HG03066 (cell line): Measurements from ENCODE around the gene EDIL3.

Experiments
- ATAC-seq: cut with Tn5 transposase; IDR thresholded peaks from one replicate; pipeline ENCODE4 v1.9.1; 2021; ENCODE audit warnings: low read depth; ENCODE audit not compliant: unreplicated experiment

The EDIL3 gene

DNA sequence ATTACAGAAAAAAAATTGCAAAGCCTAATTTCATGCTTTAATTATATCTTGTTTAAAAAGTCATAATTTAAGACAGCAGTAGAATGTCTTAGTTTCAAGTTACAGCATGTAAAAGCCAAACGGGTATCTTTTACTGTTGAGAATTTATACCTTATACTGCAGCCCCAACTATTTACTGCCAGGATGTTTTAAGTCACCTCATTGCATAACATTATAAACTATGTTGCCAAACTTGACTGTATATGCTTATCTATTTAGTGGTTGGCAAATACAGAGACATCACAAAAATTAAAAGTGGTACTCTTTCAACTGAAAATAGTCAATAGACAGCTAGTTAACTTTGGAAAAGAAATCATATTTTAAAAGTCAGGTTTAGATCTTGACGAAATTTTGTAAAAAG lies 119.5 kb downstream of the EDIL3 start:
- ATAC-seq, result no peak

DNA sequence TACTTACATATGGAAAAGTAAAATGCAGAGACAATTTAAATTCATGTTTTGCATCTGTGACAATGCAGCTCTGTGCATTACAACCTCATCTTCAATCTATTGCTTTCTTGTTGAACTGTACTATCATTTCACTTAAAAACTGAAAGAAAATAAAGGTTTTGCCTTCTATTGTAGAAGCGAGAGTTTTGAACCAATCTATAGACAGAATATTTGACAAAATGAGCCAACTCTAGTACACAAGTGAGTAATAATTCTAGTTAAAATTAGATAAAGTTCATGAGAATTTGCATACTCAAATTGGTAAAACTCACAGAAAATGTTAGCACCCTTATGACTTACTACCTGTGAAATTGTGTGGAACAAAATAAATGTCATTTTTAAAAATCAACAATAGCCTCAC lies 123.7 kb downstream of the EDIL3 start:
- peak; percentile 69 for ATAC-seq

DNA sequence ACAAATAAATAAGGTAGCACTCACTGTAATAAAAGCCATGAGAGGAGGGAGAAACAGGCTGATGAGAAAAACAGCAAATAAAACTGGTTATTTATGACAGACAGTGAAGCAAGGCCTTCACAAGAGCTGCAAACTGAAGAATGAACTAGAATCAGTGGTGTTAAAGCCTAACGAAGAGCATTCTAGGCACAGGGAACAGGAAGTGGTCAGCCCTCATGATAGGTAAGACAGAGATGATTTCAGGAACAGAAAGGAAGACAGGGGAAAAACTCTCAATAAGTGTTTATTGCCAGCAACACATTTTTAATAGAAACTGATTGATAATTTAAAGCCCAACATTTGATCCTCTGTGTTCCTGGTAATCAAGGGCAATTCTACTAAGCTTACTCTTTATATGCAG lies 124.5 kb downstream of the EDIL3 start:
- peak; percentile 65 for ATAC-seq

DNA sequence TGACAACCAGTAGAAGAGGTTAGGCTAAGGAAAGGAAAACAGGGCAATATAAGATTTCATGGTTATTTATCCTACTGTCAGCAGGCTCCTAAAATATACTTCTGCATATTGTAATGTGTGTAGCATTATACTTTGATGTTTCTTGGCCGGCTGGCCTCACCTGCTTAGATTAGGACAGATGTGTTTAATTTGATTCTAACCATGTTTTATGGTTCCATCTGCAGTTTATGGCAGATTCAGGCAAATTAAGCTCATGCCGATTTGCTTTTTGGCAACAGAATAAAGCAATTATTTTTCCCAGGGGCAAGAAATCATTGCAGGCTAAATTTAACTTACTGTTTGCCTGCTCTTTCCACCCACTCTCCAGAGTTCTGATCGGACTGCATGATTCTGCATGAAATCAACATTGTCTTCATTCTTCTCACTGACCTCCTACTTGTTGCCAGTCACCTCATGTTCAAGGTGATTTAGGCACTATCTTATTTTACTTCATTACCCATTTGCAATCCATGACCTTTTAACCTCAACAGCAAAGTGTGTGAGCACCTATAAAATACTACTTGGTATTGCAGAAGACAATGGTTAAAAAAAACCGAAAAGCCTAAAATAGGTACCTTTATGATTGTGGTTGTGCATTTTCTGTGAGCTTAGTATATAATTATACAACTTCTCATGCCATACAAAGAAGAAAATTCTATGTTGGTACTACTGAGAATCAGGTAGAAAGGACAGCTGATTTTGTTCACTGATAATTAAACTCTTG lies 125.2 kb downstream of the EDIL3 start:
- no peak for ATAC-seq

DNA sequence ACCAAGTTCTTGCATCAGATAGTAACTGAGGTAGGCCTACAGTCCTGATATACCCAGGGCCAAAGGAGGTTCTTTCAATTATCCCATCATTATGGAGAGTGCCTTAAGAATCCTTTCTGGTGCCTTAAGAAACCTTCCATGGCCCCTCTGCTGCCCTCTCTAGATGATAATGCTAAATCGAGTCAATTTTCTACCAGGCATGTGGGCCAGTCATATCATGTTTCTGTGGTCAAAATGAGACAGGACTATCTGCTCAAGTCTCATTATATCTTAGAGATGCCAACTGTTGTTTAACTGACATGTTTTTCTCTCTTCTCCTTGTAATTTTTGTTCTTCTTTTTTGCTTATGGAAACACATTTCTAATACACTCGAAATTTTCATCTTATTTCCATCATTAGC lies 127.6 kb downstream of the EDIL3 start:
- ATAC-seq, result no peak

DNA sequence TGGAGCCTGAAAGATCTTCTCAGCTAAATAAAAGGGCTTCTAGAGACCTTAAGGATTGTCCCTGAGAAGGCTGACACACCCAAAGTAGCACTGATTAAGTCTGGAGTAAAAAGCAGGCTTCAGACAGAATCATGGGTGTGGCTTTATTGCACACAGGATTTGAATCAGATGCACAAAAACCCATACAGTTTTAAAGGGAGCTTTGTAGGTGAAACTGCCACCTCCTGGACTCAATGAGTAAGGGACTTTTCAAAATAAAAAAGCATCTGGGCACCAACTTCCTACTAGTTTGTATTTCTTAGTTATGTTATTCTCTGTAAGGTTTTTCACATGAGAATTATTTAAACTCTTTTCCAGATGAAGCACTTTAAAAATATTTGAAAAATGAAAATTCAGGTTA lies 129.4 kb downstream of the EDIL3 start:
- no peak for ATAC-seq

DNA sequence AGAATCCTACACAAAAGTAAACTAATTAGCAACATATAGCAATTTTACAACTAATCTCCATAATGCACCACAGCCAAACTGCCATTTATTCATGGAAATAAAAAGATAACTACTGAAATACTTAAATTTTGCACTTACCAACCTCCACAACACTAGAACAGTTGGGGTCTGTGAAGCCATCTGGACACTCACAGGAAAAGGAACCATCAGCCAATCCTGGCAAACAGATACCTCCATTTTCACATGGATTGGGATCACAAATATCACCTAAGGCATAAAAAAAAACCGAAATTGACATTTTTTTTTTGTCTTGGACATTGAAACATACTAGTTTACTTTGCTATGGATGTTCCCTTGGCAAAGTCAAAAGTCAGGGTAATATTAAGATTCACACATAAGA lies 130.7 kb downstream of the EDIL3 start:
- ATAC-seq, result no peak

DNA sequence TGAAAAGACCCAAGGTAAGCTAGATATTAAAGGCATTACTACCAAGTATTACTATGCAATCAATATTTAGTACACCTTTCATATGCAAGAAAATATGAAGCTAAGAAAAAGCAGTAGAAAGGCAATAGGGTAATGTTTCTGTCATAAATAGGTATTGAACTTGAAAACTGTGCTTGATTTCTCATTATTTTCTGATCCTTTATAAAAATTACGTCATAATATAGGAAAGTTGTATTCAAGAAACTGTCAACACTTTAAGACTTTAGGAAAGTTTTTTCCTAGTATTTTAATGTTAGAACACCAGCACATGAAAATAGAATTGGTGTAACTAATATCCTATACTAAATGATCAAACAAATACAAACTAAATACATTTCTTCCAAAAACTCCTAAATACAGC lies 133.2 kb downstream of the EDIL3 start:
- ATAC-seq, result no peak

DNA sequence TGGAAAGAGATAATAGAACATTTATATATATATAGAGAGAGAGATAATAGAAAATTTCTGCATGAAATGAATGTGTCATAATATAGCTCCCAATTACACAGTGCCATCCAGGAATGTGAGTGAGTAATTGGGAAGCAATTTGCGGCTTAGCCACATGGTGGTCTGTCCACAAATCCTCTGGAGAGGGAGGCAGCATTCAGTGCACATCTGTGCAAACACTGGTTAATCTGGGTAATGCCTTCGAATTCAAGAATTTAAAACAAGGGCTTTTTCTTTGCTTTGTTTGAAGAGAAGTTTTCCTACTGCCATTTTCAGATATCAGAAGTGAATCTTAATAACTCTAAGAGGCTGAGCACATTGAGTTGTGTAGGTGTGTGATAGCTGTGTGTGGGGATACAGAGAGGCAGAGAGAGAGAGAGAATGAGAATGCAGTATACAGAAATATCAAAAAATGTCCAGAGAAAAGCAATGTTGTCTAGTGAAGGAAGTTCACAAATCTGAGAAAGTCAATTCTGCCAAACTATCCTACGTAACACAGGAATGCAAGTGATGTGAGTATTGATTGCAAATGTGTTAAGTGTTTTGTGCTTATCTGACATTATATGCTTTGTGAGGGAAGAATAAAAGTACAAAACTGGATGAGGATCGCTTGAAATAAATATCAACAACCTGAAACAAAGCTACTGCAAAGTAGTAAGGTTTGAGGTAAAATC lies 134.6 kb downstream of the EDIL3 start:
- no peak for ATAC-seq

DNA sequence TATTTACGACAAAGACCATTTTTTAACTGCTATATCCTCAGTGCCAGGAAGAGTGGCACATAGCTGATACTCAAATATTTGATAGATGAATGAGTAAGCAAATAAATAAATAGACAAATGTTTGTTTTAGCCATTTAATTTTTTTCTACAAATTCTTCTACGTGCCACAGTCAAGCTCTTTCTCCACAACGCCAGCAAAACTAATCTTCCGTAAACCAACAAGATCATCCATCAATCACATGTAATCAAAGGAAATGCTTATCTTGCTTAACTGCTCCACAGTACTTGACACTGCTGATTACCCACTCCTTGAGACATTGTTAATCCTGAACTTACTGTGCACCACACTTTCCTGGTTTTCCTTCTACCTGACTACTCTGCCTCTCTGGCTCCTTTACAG lies 136.7 kb downstream of the EDIL3 start:
- no peak for ATAC-seq

DNA sequence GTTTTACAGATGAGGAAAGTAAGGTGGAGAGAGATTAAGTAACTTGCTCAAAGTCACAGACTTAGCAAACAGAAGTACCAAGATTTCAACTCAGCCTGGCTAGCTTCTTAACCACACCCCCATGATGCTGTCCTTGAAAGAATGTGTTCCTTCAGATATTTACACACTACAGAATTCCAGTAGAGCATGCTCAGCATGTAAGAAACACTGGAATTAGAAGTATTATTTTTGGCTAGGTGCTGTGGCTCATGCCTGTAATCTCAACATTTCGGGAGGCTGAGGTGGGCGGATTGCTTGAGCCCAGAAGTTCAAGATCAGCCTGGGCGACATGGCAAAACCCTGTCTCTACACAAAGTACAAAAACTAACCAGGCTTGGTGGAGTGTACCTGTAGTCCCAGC lies 142.4 kb downstream of the EDIL3 start:
- no peak for ATAC-seq

DNA sequence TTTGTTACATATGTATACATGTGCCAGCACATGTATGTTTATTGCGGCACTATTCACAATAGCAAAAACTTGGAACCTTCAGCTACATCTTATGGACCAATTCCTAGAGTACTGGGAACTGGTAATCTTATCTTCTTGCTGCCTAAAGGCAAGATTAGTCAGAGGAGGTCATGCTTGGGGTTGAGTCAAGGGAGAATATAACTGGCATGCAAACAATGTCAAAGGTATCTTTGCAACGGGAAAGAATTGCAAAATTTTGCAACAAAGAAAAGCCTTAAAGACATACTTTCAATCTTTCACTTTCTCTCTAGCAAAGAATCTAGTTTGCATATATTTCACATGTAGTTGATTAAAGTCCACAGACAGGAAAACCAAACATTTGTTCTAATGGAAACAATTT lies 145.2 kb downstream of the EDIL3 start:
- no peak for ATAC-seq

DNA sequence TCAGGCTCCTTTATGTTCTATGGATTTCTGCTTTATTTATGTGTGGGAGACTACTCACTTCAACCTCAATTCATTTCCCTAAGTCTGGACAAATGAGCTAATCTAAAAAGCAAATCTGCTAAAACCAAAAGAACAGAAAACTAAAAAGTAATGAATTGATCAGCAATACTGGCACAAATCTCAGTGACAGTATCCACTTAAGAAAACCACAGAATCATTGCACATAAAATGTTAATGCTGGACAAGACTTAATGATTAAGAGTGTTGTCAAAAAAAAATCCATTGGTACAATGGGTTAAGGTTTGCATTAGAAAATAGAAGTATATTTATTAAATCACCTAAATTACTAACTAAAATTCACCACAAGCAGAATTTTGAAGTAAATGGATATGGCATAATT lies 147.6 kb downstream of the EDIL3 start:
- ATAC-seq, result no peak

DNA sequence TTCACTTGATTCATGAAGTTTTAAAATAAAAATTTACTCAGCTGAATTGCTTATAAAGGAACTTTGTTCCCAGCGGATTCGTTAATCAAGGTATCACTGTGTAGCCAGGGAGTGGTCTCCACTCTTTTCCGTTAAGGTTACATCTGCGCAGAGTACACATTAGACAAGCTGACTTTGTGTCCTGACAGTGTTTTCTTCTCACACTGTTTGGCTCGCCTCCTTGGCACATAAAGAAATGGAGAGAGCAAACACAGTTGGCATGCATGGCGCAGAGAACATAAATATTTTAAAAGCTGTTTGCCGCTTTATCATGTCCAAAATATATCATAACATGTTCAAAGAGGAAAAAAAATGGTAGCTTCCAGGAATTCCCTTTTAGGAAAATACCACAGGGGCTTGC lies 153.2 kb downstream of the EDIL3 start:
- ATAC-seq, result no peak

DNA sequence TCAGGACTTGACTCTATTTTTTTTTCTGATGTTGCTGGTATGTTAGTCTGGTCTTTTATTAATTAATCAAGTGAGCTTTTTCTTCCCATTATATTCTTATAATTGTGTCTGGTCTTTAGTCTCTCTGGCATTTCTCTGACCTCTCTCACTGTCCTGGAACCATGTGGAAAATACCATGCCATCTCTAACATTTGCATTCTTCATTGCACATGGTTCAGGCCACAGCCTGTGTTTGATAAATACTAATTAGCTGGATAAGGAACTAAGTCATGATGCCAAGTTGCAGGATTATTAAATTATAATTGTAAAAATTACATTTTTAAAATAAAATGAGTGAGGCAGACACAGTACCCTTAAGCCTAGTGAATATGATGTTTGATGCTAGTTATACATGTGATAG lies 155.6 kb downstream of the EDIL3 start:
- no peak for ATAC-seq

DNA sequence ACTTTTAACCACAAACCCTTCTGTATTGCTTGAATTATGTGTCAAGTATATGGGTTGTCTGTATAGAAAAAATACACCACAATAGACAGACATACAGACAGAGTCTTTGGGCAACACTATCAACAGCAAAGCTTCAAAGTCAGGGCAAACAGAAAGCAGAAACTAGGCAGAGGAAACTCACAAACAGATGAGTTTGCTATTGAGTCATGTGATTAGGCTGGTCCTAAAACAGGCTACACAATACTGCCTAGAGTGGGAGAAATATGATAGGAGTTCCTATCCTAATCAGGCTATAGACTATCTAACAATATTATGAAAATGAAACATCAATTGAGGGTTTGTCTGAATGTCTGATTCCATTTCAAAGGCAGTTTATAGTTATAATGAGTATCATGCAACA lies 156.4 kb downstream of the EDIL3 start:
- no peak for ATAC-seq

DNA sequence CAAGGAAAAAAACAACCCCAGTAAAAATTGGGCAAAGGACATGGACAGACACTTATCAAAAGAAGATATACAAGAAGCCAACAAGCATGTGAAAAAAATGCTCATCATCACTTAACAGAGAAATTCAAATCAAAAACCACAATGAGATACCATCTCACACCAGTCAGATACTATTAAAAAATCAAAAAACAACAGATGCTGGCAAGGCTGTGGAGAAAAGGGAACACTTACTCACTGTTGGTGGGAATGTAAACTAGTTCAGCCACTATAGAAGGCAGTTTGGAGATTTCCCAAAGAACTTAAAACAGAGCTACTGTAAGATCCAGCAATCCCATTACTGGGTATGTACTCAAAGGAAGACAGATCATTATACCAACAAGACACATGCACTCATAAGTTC lies 157.4 kb downstream of the EDIL3 start:
- ATAC-seq, result no peak

DNA sequence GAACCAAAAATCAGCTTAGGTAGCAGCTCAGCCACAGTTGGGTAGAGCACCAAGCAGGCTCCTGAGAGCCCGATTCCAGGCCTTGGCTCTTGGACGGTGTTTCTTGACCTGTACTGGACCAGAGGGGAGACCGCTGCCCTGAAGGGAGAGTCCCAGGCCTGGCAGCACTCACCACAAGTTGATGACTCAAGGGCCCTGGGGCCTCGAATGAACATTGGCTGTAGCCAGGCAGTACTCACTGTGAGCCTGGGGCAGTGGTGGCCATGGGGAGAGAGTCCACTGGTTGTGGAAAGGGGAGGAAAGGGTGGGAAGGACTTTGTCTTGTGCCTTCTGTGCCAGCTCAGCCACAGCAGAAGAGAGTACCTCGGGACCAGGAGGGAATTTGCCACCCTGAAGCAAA lies 166.1 kb downstream of the EDIL3 start:
- no peak for ATAC-seq

DNA sequence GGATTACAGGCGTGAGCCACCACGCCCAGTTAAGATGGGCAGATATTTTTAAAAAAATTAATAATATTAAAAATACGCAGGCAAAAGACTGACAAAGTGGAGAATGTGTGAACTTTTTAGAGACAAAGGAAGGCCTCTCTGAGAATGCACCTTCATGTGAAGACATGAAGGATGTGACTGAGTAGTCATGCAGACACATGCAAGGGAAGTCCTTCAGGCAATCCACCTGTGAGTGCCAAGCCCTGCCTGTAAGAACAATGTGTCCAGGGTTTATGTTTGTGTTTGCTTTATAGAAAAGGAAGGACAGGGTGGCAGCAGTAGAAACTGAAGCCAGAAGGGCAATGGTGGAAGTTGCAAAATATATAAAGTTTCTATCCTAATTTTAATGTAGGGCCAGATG lies 169.2 kb downstream of the EDIL3 start:
- no peak for ATAC-seq

DNA sequence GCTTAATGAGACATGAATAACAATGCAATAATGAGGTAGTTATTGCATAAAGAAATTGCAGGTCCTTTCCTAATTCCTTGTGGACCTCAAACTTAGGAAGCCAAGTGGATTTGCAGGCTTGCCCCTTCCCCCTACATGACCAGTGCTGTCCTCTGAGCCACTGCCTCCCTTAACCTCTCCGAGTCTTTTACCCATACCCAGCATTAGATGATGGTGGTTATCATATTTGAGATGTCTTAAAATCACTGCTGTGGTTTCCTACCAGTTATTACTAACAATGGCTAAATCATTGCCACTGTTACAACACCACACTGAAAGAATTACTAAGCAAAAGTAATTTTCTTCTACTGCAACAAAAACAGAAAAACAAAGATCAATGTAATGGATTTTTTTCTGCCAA lies 170.8 kb downstream of the EDIL3 start:
- ATAC-seq, result no peak

DNA sequence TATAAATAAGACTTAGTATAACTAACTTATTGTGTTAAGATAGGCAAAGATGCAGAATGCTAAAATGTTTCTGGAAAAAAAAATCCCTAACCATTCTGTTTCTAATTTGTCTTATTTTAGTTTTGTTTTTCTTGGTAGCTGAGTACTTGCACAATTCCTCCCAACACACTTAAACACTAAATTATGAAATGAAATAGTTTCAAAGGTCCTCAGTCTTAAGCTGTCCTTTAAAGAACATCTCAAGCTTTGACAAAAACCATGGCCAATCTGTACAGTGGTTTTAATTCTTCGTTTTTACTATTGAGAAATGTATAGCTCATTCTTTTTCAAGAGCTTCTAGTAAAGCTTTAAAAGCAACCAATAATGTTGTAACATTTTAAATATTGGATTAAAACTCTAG lies 171.5 kb downstream of the EDIL3 start:
- no peak for ATAC-seq

DNA sequence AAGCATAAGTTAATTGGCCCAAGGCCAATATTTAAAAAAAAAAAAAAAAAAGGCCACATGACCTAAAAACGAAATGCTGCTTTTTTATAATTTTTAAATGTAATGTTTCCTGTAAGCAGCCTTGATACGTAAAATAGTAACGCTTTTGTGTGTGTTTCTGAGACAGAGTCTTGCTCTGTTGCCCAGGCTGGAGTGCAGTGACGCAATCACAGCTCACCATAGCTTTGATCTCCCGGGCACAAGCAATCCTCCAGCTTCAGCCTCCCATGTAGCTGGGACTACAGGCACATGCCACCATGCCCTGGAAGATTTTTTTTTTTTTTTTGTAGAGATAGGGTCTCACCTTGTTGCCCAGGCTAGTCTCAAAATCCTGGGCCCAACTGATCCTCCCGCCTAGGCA lies 179.9 kb downstream of the EDIL3 start:
- ATAC-seq, result no peak
